Panc1 (cell line): ENCODE data around the gene USP38.

Source experiments
- CTCF ChIP-seq: fragments of 450-650 bp; IDR thresholded peaks from 2 replicates; pipeline ENCODE4 v1.5.1; 2017; ENCODE audit warnings: mild to moderate bottlenecking
- POLR2AphosphoS5 ChIP-seq: IDR thresholded peaks from 2 replicates; pipeline ENCODE4 v1.6.1; 2012; ENCODE audit warnings: mild to moderate bottlenecking, low read depth, low read length, moderate library complexity
- SIN3A ChIP-seq: IDR thresholded peaks from 2 replicates; pipeline ENCODE4 v1.6.1; 2012; ENCODE audit warnings: low read depth, mild to moderate bottlenecking, low read length, moderate library complexity, borderline replicate concordance; ENCODE audit not compliant: insufficient read depth
- TCF7L2 ChIP-seq: IDR thresholded peaks from 2 replicates; pipeline ENCODE4 v1.6.1; 2011; ENCODE audit warnings: mild to moderate bottlenecking, low read depth, low read length, inconsistent platforms

GRCh38 chr4:143195581-143195980 is 10.9 kb downstream of the USP38 start:
- no peak for TF ChIP-seq CTCF
- no peak for TF ChIP-seq SIN3A
- TF ChIP-seq TCF7L2, result no peak
- TF ChIP-seq POLR2AphosphoS5, result no peak
